T-helper 9 cell (primary cell): ENCODE data around the gene LPAR4.
"Not testable (repeated sequence)": the region's sequence is repeated elsewhere in the genome, so short reads cannot be mapped to it uniquely, and the experiment has no call there.

Experiments used
- DNase-seq: peaks from one replicate; pipeline ENCODE4 v3.0.0-alpha.2; 2020
- total RNA-seq, 2 donors: gene quantifications; one replicate each; lab custom pipeline; 2026; lab: John Stamatoyannopoulos, UW

Gene LPAR4, protein sequence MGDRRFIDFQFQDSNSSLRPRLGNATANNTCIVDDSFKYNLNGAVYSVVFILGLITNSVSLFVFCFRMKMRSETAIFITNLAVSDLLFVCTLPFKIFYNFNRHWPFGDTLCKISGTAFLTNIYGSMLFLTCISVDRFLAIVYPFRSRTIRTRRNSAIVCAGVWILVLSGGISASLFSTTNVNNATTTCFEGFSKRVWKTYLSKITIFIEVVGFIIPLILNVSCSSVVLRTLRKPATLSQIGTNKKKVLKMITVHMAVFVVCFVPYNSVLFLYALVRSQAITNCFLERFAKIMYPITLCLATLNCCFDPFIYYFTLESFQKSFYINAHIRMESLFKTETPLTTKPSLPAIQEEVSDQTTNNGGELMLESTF
- 0 reads per million in 2 donors for total RNA-seq

DNA sequence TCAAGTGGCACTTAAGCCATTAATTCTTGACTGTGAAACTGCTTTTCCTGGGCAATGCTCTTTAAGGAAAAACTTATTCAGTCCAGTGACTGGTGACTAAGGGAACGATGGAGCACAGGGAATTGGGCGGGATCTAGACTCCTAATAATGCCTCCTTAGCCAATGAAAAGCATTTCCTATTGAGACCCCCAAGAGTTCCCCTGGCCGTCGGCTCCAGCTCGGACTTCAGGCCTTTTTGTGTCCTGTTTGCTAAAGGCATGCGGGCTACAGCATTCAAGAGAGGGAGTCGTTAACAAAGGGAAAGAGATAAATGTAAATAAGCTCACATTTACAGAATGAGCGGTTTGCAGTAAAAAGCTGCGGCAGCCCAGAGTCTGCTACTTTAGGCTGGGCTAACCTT, at the start of gene LPAR4:
Gene LPAR4, plus strand, starts transcription at position 232 of the 400 bp plus-strand sequence. CDS start 7,150 bp downstream, outside the sequence.
- DNase-seq, result no peak

DNA sequence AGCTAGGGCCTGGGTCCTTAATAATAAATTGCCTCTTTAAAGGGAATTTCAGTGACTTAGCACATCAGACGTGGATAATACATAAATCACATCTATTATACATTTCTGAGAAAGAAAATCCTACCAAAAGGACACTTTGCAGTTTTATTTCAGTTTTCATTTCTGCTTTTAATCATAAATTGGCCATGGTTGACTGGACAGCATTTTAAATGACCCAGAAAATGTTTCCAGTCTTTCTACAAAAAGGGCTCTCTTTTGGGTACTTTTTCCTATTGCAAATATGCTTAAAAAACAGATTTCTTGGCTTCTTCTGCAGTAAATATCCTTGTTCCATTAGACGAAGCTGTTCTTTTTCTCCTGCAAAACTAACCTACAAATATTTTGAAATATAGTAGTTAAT, 41.4 kb upstream of the LPAR4 start:
- no peak for DNase-seq

DNA sequence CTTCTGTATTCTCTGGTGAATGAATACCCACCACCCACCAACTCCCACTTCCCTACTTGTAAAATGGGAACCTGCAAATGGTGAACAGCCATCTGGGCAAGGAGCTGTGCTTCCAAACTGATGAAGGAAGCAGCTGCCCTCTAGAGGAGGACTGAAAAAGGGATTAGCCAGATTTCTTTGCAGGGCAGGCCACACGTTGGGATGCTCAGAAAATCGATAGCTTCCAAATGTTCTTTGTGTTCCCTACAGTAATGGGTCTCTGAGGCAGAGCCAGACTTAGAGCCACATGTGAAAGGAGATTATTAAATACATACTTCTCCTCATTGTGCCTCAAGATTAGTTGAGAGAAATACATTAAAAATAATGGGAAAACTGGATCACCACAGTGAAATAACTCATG, 39.3 kb upstream of the LPAR4 start:
- DNase-seq, result no peak

DNA sequence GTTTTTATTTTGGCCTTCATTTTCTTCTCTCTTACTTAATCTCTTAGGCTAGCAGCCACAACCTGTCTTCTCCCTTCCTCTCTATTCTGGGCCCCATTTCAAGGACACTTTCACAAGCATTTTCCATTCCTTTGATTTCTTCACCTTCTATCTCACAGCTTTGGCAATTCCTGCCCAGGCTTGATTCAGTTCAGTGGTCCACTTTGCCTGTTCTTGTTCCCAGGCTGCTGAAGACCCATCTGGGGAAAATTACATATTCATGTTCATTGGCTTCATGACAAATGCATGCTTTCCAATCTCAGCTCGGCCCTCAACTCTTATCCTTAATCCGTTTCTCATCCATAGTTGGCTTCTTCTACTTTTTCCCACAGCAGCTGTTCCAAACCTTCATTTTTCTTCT, 38.7 kb upstream of the LPAR4 start:
- no peak for DNase-seq

DNA sequence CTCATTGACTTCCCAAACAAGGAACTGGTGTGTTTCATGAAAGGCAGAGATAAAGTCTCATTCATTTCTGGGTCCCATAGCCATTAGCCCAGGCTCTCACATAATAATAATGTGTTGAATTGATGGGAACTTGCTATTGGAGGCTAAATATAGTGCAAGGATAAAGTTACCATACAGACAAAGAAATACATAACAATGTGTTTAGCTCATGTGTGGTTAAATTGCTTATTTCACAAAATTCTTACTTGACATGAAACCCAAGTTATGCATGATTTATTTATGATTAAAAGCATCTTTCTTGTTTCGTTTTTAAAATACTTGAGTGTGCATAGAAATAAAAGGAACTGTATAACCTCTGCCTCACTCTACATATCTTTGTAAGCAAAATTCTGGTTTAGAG, 37.3 kb upstream of the LPAR4 start:
- no peak for DNase-seq

DNA sequence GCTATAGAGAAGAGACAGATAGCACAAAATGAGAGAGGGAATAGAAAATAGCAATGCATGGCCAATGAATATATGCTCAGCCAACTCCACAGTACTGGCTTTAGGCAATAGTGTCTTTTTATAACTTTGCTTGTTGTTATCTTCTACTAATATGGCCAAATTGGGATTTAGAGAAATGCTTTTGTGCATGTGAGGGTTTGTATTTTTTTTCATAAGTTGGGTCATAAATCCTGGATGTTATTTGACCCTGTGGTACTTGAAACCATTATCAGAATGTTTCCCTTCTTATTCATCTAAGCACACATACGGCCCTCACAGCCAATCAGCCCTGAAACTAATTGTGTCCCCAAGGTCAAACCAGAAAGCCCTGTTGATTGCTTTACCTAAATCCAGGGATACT, 35.2 kb upstream of the LPAR4 start:
- DNase-seq, result no peak

DNA sequence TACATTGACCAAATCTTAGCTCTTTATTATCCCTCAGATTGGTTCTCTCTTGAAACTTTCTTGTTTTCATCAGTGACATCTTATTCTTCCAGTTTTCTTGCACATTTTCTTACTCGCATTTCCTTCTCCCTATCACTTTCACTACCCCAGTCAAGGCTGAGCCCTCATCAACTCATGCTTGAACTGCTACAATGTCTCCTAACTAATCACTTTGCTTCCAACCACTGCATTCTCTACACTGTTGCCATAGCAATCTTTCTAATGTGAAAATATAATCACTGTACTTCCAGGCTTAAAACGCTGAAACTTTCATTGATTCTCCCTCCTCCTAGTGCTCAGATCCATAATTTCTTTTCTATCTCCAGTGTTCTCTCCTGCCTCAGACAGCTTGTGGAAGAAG, 22.2 kb upstream of the LPAR4 start:
- DNase-seq, result no peak

DNA sequence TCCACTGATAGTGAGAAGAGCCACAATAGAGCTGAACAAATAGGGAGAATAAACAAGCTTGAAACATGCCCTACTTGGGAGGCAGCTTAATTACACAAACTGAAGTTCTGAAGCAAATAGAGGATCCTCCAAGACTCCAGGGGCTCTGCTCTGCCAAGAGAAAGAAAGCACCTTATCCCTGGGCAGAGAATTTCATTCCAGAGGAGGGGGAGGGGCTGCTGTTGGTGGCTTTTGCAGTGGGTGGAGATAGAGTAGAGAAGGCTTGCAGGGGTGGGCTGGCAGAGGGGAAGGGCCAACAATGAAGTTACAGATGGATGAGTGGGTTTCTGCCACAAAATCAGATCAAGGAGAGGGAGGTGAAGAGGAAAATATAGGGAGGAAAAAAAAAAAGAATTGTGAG, 1.0 kb upstream of the LPAR4 start:
- DNase-seq, result no peak

DNA sequence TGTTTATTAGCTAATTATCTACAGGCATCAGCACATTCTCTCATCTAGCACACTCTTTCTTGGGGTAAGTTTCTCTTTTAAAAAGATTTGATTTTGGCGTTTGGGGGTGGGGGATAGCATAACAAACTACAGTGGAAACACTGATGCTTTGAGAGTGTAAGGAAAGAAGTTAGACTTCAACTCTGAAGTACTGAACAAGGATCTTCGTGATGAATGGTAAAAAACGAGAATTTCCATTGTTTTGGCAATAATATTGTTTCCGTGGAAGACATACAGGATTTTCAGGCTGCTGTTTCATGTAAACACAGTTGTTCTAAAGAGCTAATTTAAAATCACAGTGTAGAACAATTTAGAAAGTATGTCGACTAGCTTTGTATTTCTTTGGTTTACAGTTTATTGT, 451 bp downstream of the LPAR4 start:
- DNase-seq, result no peak

DNA sequence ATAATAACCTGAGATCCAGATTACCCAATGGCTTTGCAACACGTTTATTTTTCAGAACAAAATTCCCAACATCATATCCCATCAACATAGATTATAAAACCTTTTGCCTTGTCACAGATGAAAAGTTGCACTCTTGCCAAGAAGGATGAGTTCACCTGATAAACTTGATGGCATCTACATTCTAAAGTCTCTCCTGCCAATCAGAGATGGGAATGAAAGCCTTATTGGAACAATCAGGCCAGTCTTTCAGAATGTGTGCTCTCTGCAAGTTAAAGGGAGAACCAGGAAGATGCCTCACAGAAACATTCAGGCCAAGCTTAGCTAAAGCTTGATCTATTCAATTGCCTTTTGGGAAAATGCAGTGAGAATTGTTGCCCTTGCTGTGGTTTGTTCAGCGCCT, 1.3 kb downstream of the LPAR4 start:
- DNase-seq, result no peak

DNA sequence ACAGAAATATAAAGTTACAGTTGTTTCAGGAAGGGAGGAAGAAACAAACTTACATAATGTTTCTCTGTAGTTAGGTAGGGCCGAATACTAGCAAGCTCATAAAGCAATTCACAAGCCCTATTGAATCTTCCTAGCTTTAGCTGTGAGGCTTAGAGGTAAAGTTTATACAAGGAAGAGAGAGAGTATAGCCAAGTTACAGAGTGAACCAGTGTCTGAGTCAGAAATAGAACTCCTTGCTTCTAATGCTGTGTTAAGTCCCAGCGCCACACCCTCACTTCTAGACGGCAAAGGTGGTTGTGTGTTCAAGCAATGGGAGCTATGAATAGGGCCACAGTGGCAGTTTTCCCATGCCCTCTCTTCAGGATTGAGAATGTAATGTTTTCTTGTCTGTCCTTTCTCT, 6.1 kb downstream of the LPAR4 start:
- no peak for DNase-seq

DNA sequence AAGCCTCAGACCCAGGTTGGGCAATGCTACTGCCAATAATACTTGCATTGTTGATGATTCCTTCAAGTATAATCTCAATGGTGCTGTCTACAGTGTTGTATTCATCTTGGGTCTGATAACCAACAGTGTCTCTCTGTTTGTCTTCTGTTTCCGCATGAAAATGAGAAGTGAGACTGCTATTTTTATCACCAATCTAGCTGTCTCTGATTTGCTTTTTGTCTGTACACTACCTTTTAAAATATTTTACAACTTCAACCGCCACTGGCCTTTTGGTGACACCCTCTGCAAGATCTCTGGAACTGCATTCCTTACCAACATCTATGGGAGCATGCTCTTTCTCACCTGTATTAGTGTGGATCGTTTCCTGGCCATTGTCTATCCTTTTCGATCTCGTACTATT, 7.4 kb downstream of the LPAR4 start:
- no peak for DNase-seq

DNA sequence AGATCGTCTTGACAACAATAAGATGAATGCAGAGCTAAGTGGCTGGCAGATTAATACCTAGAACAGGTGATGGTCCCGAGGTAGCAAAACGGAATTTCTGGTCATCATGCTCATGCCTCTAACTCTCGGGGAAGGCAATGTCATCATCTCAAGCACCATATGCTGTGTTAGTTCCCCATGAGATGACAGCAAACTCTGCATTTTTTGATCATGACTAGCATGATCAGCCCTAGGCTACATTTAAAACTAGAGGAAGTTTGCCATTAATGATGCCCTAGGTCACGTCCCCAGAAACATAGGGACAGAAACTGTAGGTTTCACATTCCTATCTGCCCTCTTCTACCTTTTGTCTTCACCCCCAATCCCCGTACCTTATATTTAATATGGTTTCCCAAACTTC, 11.6 kb downstream of the LPAR4 start:
- no peak for DNase-seq

DNA sequence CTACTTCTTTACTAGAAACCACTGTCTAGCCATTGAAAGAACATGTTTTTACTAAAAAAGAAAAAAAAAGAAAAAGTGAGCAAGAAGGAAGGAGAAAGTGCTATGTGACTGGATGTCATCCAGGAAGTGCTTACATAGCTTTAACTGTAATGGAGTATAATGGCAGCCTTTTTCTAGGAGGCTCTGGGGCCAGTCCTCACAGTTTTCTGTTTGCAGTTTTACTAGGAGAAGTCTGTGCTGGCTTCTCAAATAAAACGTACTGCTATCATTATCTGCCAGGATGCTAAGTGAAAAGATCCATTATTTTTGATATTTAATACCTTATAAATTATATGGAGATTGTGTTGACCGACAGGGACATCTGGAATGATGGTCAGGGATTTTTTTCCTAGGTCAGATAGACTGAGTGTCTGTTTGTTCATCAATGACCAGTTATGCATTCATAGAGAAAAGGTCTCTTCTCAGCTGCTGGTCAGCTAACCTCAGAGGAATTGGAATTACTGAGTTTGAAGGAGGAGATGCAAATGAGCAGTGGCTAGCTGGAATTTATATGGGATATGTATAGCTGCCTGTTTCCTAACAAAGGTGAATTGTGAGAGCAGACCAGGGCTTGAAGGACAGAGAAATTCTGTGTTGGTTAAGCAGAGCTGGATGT, 21.7 kb downstream of the LPAR4 start:
- DNase-seq, result no peak

DNA sequence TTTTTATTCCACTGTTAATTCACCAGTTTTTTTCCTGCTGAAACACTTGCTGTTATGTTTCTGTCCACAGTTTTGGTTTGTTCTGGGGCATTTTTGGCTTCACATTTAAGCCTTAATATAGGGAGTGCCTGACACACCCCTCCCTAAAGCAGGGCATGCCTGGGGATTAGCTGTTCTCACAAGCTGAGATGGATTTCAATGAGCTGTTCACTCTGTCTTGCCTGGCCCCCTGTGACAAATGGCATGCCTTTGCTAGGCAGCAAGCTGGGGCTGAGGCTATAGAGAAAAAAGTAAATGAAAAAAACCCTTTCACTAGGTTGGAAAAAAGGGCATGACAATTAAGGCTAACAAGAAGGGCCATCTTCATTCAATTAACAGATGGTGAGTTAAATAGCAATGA, 22.4 kb downstream of the LPAR4 start:
- no peak for DNase-seq

DNA sequence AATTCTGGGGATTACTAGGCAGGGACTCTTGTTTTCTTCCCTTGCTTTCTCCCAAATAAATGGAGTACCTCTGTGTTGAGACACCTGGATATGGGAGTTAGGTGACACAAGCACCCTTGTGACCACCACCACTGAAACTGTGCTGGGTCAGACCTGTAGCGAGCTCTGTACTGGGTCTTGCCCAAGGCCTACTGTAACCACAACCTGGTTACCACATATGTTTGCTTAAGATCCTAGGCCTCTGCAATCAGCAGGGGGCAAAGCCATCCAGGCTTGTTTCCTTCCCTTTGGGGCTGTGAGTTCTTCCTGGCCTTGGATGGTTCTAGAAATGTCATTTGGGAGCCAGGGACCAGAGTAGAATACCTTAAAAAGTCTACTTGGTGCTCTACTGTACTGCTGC, 49.4 kb downstream of the LPAR4 start:
- no peak for DNase-seq

DNA sequence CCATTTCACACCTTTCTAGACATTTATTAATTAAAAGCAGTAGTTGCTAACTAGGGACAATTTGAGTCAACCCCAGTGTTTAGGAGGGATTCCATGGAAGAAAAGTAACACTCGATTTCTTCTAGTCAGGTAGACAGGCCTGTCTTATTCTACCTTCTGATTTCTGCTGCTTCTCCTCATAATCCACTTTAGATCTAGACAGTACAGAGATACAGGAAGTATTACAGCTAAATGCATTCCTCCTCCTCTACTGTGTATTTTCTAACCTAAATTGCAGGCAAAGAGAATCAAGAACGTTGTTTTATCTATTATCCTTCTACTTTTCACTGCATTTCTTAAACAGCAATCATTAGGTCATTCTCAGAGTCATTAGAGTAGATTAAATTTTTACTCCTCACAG, 52.6 kb downstream of the LPAR4 start:
- no peak for DNase-seq

DNA sequence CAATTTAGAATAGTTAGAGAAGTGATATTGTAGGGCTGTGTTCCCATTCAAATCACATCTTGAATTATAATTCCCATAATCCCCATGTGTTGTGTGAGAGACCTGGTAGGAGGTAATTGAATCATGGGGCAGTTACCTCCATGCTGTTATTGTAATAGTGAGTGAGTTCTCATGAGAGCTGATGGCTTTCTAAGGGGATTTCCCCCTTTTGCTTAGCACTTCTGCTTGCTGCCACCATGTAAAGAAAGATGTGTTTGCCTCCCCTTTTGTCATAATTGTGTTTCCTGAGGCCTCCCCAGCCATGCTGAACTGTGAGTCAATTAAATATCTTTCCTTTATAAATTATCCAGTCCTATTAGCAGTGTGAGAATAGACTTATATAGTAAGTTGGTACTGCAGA, 53.2 kb downstream of the LPAR4 start:
- no peak for DNase-seq

DNA sequence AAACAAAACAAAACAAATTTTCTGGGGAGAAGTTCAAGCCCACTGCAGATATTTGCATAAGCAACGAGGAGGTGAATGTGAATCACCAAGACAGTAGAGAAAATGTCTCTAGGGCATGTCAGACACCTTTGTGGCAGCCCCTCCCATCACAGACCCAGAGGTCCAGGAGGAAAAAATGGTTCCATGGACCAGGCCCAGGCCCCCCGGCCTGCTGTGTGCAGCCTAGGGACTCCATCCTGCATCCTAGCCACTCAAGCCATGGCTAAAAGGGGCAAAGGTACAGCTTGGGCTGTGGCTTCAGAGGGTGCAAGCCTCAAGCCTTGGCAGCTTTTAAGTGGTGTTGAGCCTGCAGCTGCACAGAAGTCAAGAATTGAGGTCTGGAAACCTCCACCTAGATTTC, 54.0 kb downstream of the LPAR4 start:
- DNase-seq, result no peak

DNA sequence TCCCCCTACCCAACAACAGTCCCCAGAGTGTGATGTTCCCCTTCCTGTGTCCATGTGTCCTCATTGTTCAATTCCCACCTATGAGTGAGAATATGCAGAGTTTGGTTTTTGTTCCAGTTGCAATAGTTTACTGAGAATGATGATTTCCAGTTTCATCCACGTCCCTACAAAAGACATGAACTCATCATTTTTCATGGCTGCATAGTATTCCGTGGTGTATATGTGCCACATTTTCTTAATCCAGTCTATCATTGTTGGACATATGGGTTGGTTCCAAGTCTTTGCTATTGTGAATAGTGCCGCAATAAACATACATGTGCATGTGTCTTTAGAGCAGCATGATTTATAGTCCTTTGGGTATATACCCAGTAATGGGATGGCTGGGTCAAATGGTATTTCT, 55.0 kb downstream of the LPAR4 start:
- DNase-seq, result not testable (repeated sequence)
